Hematopoietic multipotent progenitor cell (in vitro differentiated cells): ENCODE measurements around the gene ZNF555. TPM values are rescaled to one million over a fixed set of nuclear protein-coding genes. Genes with fewer than 3 reads are reported as not detected.
A peak's percentile ranks its signal among the peaks of the same experiment; 100 is the strongest.

Experiments
- DNase-seq, 3 donors: peaks; one replicate each; pipeline ENCODE4 v3.0.0-alpha.2; 2011 to 2015; ENCODE audit warnings: low read depth in 2 of 3, low spot score in 2 of 3
- total RNA-seq: library from RNA; depleted of rRNA; stranded (reverse); fragments of >200 nt; gene quantifications from one replicate; pipeline ENCODE4 v1.2.3, GENCODE V29; 2012

Gene ZNF555
- total RNA-seq, 1 donor = 5.9 TPM

DNA sequence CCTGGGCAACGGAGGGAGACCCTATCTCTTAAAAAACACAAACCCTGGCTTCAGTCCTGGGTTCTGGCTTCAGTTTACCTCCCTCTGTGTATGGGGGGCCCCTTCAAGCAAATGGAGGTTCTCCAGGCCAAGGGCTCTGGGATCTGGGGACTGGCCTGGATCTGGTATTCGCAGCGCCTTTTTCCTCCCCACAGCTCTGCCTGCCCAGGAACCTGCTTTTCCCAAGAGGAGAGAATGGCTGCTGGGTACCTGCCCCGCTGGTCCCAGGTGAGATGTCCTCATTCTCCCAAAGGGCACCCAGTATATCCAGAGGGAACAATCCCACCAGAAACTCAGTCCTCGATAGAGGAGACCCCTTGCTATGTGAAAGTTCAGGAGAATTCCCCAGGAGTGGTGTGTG is 18.4 kb upstream of the ZNF555 start:
- no peak for DNase-seq

DNA sequence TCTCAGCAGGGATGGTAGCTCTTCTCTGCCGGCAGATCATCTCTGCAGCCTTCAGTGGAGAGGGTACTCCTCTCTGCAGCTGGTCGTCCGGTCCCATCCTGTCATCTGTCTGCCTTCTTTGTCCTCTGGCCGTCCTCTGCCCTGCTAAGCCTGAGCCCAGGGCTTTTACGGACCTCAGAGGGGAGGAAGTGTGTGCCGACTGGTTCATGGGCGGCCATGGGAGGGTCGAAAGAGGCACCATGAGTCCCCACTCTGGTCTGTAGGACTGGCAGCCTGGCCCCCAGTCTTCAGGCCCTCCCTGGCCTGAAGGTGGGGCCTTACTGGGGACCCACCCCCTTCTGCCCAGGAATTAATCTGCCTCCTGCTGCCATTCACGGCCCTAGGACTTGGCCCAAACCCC is 17.6 kb upstream of the ZNF555 start:
- DNase-seq = no peak

DNA sequence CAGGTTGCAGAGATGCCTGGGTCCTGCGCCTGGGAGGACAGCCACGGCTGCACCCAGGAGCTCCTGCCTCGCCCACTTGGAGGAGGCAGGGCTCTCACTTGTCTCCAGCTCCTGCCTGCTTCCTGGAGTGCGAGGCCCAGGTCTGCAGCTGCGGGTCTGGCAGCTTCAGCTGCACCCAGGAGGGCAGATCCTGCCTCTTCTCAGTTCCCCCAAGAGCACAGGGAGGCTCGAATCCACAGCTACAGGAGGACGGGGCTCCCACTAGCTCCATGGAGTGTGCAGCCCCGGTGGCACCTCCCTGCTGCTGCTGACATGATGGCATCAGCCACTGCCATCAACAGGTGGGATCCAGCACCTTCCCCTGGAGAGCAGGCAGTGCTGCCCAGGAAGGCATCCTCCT is 17.1 kb upstream of the ZNF555 start:
- no peak for DNase-seq

DNA sequence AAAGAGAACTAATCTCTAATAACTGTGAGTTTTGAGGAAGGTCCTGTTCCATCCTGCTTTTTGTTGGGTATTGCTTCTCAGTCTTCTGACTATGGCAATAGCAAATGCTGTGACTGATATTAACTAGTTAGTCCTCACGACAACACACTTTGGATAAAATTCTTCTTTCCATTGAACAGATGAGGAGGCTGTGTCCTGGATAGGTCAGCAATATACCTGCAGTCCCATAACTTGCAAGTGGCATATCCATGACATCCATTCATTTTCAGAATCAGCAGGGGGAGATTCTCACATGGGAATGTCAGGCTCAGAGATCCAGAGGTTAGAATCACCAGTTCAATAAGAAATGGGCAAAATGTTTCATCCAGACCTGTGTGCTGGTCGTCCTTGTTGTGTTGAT is 14.3 kb upstream of the ZNF555 start:
- no peak for DNase-seq

DNA sequence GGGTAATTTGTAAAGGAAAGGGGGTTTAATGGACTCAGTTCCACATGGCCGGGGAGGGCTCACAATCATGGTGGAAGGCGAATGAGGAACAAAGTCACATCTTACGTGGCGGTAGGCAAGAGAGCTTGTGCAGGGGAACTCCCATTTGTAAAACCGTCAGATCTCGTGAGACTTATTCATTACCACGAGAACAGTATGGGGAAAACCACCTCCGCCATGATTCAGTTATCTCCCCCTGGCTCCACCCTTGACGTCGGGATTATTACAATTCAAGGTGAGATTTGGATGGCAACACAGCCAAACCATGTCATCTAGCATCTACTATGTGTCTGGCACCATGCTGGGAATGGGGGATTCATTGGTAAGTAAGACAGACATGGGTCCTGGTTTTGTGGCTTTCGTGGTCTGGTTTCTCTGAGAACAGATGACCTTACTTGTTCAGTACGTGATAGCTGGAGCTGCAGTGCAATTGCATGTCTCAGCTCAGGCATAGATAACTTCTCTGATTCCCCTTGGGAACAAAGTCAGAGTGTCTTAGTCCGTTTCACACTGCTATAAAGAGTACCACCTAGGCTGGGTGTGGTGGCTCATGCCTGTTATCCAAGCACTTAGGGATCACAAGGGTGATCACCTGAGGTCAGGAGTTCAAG is 13.3 kb upstream of the ZNF555 start:
- DNase-seq = no peak

DNA sequence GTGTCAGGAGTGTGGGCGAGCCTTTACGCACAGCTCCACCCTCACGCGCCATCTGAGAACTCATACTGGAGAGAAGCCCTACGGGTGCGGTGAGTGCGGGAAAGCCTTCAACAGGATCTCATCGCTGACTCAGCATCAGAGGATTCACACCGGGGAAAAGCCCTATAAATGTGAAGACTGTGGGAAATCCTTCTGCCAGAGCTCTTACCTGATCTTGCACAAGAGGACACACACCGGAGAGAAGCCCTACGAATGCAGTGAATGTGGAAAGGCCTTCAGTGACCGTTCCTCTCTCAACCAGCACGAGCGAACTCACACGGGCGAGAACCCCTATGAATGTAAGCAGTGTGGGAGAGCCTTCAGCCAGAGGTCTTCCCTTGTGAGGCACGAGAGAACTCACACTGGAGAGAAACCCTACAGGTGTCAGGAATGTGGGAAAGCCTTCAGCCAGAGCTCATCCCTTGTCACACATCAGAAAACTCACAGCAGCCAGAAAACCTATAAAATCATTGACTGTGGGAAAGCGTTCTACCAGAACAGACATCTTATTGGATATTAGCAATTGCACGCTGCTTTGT is 6.9 kb upstream of the ZNF555 start:
- DNase-seq = peak in 1 of 3 donors; percentile 12

DNA sequence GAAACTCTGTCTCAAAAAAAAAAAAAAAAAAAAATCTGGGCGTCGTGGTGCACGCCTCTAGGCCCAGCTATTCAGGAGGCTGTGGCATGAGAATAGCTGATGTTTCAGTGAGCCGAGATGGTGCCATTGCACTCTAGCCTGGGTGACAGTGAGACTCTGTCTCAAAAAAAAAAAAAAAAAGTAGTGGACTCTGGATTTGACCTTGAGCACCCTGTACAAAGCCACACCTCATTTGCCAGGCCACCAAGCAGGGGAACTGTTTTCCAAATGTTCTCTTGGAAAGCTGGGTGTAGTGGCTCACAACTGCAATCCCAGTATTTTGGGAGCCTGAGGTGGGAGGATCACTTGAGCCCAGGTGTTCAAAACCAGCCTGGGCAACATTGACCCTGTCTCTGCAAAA is 3.8 kb upstream of the ZNF555 start:
- DNase-seq = no peak

DNA sequence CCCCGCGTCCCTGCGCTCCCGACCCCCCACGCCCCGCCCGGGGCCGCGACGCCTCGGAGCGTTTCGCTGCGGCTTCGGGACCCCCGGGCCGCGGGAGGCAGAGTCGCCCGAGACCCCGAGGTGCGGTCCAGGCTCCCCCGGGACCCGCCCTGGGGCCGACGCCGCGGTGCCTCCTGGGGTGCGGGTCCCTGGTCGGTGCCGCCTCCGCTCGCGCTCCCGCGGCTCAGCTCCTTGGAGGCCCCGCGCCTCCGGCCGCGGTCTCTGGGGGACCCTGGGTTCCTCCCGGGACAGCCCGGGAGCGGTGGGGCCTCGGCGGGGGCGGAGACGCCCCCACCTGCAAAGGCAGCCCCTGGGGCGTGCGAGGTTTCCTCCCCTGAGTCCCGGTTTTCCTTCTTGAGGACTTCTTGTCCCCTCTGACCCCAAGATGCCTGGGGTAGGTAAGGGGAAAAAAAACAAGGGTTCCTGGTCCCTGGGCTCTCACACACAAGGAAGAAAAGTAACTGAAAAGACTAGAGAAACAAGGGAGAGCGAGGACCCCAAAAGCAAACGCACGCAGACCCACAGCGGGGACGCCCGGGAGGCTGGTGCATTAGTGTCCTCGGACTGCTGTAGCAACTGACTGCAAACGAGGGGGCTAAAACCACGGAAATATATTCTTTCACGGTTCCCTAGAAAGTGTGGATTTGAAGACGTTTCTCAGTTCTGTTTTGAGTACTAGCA is 740 bp downstream of the ZNF555 start:
- DNase-seq = peak in 1 of 3 donors; percentile 21

DNA sequence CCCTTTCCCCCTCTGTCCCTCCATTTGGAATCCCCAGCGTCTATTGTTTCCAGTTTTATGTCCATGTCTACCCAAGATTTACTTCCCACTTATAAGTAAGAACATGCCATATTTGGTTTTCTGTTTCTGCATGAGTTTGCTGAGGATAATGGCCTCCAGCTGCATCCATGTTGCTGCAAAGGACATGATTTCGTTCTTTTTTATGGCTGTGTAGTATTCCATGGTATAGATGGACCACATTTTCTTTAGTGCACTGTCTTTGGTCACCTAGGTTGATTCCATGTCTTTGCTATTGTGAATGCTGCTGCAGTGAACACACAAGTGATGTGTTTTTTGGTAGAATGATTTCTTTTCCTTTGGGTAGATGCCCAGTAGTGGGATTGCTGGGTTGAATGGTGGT is 3.8 kb downstream of the ZNF555 start:
- no peak for DNase-seq

DNA sequence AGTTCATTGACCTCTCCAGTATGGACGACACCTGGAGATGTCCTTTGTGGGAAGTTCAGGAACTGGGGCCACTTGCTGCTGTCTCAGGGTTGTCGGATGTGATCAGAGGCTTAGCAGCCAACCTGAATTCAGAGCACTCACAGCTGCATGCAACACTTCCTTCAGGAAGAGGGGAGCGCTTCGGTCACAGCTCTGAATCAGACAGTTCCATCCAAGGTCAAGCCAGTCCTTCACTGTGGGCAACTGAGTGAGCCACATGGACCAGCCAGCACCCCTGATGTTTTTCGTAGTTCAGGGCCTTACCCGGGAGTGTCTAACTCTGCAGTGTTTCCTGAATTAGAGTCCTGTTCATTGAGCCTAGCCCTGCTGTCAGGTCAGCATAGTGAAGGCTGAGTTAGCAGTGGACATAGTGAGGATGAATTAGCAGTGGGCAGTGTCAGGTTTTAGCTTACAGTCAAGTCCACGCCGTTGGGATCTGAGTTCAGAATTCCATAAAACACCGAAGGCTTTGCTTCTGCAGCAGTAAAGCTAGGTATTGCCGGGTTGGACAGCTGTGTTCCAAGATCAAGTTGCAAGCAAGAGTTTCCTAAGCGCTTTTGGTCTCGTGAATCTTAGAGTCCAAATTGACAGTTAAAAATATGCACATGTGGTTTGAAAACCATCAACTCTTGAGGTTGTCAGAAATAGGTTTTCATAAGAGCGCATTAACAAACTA is 5.1 kb downstream of the ZNF555 start:
- no peak for DNase-seq

DNA sequence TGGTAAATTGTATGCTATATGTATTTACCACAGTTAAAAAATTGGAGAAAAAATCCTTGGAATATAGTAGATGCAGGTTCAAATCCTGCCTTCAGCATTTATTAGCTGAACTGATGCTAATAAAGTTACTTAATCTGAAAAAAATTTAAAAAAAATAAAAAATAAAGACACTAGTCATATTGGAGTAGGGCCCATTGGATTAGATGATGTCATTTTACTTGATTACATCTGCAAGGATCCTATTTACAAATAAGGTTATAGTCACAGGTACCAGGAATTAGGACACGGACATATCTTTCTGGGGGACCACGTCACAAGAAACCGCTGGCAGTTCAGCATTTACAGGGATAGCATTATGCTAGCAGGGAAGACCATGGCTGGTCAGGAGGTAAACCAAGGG is 6.2 kb downstream of the ZNF555 start:
- no peak for DNase-seq

DNA sequence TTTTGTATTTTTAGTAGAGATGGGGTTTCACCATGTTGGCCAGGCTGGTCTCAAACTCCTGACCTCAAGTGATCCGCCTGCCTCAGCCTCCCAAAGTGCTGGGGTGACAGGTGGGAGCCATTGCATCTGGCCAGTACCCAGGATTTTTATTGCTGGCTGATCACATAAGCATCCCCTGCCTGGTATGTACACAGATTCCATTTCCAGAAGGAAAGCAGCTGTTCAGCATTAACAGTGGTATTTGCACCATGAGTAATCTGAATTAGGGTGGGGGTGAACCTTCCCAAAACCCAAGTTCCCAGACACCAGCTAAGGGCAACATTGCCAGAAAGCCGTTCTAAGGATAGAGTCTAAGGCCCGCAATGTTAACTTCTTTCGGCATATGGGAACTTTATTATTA is 7.3 kb downstream of the ZNF555 start:
- no peak for DNase-seq

DNA sequence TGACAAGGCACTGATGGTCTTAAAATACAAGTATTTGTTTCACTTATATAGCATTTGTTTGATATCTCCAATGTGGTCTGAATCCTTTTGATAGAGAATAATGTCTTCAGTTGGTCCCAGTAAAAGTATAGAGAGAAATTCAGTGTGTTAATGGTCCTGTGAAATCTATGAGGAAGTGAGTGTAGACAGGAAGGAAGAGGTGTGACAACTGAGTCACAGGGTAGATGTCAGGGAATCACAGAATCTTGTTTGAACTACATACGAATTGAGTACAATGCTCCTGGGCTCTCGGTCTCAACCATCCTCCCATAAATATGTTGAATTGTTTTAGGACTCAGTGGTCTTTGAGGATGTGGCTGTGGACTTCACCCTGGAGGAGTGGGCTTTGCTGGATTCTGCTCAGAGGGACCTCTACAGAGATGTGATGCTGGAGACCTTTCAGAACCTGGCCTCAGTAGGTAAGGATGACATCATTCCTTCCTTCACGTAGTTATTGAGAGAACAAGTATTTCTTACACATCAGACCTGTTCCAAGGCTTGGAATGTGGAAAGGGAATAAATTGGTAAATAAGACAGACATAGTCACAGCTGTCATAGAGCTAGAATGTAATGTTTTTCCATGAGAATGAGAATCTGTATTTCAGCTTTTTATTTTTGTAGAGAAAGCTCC is 9.1 kb downstream of the ZNF555 start:
- DNase-seq = no peak

DNA sequence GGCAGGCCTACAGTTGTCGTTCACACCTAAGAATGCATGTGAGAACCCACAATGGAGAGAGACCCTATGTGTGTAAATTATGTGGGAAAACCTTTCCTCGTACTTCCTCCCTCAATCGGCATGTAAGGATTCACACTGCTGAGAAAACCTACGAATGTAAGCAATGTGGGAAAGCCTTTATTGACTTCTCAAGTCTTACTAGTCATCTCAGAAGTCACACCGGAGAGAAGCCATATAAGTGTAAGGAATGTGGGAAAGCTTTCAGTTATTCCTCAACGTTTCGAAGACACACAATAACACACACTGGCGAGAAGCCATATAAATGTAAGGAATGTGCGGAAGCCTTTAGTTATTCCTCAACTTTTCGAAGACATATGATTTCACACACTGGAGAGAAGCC is 11.3 kb downstream of the ZNF555 start:
- peak in 1 of 3 donors; percentile 47 for DNase-seq

DNA sequence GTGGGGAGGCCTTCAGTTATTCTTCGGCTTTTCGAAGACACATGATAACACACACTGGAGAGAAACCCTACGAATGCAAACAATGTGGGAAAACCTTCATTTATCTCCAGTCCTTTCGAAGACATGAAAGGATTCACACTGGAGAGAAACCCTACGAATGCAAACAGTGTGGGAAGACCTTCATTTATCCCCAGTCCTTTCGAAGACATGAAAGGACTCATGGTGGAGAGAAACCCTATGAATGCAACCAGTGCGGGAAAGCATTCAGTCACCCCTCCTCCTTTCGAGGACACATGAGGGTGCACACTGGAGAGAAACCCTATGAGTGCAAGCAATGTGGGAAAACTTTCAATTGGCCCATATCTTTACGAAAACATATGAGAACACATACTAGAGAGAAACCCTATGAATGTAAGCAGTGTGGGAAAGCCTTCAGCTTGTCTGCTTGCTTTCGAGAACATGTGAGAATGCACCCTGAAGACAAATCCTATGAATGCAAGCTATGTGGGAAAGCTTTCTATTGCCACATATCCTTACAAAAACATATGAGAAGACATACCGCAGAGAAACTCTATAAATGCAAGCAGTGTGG is 11.8 kb downstream of the ZNF555 start:
- peak in 1 of 3 donors; percentile 48 for DNase-seq

DNA sequence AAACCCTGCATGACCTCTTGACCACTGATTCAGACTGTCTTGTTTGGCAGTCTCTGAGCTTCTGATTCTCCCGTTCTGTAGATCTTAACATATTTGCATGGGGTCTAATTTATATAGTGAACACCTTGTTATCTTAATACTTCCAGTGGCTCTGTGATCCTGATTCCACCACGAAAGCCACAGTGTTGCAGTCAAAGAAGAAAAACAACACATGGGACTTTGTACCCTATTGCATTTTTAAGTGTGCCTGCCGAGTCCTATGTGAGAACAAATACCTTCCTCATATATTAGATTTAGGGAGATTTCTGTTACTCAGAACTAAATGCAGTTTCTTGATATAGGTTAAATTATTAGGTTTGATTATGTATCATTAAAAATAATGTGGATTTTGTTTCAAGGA is 13.6 kb downstream of the ZNF555 start:
- no peak for DNase-seq

DNA sequence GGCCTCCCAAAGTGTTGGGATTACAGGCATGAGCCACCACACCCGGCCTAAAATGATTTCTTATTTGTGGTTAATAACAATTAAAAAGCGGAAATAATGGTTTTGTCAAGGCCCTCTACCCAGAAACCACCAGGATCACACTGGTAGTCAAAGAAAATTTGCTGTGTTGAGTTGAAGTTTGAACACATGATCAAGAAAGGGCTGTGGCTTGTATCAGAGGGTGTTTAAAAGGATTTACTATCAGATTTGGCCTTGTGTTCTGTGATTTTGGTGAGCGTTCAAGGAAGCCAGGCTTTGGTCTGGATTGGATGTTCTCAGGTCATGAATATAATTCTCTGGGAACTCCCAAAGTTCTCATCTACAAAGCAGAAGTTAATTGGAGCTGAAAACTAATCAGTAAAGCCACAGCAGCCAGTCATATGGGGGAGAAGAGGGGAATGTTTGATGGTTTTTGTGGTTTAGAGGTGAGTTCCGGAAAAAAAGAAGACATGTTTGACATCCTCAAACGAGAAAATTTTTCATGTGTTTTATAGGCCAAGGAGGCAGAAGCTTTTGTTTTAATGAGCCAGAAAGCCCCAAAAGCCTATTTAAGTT is 15.3 kb downstream of the ZNF555 start:
- DNase-seq = peak in 1 of 3 donors; percentile 34

DNA sequence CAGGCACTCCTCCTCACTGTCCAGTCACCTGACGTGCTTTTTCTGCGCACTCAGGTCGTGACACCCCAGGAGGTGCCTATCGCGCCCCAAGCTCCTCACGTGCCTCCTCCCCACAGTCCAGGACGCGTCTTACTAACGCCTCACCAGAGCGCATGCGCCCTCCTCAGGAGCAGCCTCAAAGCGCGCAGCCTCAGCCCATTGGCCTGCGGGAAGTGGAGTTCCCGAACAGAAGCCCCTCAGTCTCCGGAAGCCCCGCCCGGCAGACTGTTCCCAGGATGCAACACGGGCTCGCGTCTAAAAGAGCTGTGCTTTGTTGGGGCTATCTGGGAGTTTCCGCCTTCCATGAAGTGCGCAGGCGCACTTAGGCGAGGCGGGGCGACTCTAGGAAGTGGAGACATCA is 17.6 kb downstream of the ZNF555 start:
- no peak for DNase-seq

DNA sequence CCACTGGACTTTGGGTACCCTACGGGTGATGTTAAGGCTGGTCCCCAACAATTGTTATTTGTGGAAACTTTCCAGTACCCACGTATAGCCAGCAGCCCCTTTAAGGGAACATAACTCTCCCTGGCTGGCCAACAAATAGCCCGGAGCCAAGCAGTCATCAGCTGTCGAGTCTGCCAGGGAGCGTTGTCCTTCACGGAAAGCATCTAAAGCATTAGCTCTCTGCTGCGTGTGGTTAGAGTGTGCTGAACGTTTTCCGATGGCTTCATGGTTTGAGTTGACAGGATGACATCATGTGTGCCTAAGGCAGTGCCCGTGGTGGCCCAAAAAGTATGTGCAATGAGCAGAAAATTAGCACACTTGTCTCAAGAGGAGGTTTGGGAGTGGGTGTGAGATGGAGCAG is 22.5 kb downstream of the ZNF555 start:
- DNase-seq = no peak
